ENCODE results near the gene TALDO1.

Gene TALDO1

DNA sequence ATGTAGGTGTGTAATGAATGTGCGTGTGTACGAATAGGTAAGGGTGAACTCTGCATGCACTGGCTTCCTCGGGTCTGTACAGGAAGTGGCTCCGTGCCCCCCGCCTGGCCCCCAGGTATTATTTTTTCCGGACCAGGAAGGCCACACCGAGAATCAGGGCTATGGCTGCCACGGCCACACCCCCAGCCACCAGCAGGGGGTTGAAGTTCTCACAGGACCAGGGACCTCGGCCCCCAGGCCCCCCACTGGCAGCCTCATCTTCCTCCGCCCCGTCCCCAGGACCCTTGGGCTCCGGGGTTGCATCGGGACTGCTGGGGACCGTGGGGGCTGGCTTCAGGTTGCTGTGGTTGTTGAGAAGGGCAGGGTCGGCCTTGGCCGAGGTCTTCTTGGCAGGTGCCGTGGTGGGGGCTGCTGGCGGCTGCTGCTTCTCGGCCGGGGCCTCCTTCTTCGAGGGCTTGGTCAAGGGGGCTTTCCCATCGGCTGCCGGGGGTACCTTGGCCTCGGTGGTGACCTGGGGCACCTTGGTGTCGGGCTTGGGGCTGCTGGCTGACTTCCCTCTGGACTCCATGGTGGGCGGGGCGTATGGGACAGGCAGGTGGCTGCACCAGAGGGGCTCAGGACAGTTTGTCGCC lies 40.9 kb downstream of the TALDO1 start:
- DNase-seq (ENCODE audit: low spot score) = no peak

- DNase-seq (ENCODE audit: low spot score) = no peak
Observed at GRCh38 chr11:788953-789940, 42.0 kb downstream of the TALDO1 start.

- DNase-seq (ENCODE audit: low spot score) = peak; percentile 81
Observed at GRCh38 chr11:789943-790342, 42.7 kb downstream of the TALDO1 start, which contains the start of gene CEND1. Gene CEND1 (minus strand): TSS chr11:790090. CDS start chr11:788576, 1,514 bp downstream.

DNA sequence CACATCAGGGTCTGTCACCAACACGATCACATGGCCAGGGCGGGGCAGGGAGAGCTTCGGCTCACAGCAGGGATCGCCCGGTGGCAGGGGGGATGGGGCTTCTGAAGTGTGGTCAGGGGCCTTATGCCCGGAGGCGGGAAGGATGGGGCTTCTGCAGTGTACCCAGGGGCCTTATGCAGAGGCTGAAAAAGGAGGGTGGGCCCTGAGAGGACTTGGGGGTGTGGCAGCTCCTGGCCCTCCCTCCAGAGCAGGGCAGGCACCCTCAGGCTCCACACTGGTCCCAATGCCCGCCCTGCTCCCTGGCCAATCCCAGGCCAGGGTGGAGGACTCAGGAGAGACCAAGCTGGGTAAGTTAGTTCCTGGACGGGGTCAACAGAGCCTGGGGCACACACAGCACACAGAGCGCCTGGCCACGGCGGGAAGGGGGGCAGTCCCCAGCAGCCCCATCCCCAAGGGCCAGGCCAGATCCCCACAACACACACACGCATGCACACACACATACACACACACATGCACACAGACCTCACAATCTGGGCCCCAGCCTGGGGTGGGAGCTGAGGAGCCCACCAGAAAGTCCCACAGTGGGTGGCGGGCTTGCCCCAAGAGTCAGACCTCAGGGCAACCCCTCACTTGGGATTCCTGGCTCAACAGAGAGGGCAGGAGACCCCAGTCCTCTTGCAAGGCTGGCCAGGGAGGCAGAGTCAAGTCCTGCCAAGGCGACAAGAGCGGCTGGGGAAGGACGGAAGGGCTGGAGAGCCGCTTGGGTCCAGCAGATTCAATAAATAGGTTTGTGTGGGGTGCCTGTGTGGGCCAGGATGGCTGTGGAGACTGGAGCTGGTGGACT lies 43.7 kb downstream of the TALDO1 start:
- DNase-seq (ENCODE audit: low spot score) = no peak

DNA sequence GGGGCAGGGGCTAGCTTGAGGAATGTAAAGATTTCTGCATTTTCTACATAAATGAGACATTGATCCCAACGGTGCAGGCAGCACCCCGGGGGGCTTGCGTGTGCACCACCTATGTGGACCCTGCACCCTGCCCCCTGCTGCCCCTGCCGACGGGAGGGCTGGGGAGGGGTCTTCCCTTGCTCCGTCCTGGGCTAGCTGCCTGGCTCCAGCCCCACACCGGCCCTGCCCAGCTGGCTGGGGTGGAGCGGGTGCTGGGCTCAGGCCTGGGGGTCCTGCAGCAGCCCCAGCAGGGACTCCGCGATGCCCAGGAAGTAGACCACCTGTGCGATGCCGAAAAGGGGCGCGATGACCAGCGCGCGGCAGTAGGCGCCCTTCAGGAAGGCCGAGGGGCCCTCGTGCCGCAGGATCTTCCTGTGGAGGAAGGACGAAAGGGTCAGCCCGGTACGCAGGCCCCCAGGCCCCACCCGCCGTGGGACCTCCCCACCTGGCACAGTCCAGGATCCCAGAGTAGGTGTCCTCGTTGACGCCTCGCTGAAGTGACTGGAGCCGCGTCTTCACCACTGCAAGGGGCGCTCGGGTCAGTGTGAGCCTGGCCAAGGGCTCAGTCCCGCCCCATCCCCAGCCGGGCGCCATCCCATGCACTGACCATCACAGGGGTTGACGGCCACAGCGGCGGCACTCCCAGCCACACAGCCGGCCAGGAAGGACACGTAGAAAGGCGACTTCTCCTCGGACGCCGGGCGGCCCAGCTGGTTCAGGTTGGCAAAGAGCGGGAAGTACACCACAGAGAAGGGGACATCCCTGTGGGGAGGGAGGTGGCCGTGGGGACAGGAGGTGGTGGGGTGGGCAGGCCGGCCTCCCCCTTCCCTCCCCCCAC lies 44.6 kb downstream of the TALDO1 start:
- DNase-seq (ENCODE audit: low spot score) = no peak

- no peak for DNase-seq (ENCODE audit: low spot score)
Observed at GRCh38 chr11:792535-792821, 45.2 kb downstream of the TALDO1 start.

DNA sequence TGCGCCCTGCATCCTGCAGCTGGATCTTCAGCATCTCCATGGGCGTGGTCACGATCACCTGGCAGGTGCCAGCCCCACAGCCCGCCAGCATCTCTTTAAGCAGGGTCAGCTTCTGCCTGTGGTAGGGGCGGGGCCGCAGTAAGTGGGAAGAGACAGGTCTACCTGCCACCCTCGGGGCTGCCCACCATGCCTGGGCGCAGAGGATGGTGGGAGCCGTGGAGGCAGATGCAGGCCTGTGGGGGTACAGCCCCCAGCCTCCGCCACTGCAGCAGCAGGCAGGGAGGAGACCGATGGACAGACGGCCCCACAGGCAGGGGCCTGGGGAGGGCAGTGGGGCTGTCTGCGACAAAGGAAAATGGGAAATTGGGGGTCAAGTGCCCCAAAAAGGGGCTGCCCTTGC lies 45.6 kb downstream of the TALDO1 start:
- no peak for DNase-seq (ENCODE audit: low spot score)

DNA sequence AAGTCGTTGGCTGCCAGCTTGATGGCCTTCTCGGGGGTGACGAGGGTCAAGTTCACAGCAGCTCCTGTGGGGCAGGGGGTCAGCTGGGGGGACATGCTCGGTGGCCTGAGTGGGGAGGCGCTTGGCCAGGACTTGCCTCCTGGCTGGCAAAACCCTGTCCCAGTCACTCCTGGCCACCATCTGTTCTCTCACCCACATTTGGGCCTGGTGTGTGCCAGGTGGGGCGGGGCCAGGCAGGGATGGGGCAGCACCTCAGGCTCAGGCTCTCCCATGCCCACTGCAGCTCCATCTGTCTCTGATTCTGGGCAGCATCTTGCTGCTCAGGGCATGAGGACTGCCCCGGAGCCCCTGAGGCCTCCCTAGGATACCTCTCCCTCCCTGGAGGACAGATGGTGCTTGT lies 46.3 kb downstream of the TALDO1 start:
- DNase-seq (ENCODE audit: low spot score) = no peak

- no peak for DNase-seq (ENCODE audit: low spot score)
Observed at GRCh38 chr11:794013-794765, 46.9 kb downstream of the TALDO1 start.

- DNase-seq (ENCODE audit: low spot score) = no peak
Observed at GRCh38 chr11:794766-795633, 47.7 kb downstream of the TALDO1 start.

- no peak for DNase-seq (ENCODE audit: low spot score)
Observed at GRCh38 chr11:795634-796564, 48.6 kb downstream of the TALDO1 start.

DNA sequence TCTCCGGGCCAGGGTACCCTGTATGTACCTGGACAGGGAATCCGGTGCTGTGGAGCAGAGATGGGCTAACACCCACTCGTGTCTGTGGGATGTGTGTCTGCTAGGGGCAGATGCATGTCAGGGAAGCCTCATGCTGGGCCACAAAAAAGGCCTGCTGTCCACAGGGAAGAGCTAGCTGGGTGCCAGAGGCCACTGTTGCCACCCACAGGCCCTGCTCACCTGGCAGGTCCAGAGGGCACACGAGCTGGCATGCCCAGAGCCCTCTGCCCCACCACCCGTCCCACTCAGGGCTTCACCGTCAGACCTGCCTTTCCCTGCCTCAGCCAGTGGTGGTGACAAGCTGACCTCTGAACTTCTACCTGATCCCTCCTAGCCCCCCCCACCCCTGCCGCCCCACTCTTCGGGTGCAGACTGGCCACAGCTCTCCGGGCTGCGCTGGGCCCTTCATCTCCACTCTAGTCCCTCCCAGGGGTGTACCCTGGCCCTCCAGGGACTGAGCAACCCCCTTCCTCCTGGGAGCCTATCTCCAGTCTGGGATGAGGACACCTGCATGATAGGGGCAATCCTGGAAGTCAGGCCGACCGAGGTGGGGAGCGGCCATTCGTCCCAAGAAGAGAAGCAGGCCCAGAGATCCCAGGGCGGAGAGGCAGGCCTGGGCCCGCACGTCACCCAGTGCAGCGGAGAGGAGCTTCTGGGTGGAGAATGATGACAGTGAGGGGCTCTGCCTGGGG lies 49.5 kb downstream of the TALDO1 start:
- DNase-seq (ENCODE audit: low spot score) = no peak

DNA sequence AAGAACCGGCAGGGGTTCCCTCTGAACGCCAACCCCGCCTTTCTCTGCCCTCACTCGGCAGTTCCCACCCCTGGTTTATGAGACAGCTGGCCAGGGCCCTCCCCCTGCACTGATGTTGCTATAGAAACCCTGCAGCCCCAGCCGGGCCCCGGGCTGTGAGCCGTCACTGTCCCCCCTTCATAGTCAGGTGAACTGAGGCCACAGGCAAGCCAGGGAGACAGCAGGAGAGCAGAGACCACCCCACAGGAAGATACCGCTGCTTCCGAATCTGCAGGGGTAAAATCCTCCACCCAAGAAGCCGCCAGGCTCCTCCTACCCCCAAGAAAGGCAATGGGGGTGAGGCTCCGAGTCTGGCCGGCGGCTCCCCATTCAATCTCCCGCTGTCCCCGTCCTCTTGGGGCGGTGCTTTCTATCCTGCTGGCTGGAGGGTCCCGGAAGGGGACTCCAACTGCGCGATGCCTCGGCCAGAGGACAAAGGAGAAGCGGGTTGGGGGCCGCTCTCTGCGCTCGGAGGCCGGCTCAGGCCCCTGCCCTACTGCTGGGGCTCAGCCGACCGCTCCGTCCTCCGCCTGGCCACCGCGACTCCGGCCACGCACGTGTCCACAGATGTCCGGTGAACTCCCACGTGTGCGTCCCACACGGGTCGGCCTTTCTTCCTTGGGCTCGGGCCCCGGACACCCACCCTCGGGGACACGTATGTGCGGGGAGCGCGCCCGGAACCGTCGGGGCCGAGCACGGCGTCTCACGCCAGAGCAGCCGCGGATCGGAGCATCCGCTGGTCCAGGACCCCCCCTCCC lies 50.2 kb downstream of the TALDO1 start:
- no peak for DNase-seq (ENCODE audit: low spot score)

- DNase-seq (ENCODE audit: low spot score) = peak; percentile 76
Observed at GRCh38 chr11:798093-798713, 50.9 kb downstream of the TALDO1 start, which contains the start of gene SLC25A22. Gene SLC25A22 (minus strand): TSS chr11:798281. CDS start chr11:795006, 3,275 bp downstream.

DNA sequence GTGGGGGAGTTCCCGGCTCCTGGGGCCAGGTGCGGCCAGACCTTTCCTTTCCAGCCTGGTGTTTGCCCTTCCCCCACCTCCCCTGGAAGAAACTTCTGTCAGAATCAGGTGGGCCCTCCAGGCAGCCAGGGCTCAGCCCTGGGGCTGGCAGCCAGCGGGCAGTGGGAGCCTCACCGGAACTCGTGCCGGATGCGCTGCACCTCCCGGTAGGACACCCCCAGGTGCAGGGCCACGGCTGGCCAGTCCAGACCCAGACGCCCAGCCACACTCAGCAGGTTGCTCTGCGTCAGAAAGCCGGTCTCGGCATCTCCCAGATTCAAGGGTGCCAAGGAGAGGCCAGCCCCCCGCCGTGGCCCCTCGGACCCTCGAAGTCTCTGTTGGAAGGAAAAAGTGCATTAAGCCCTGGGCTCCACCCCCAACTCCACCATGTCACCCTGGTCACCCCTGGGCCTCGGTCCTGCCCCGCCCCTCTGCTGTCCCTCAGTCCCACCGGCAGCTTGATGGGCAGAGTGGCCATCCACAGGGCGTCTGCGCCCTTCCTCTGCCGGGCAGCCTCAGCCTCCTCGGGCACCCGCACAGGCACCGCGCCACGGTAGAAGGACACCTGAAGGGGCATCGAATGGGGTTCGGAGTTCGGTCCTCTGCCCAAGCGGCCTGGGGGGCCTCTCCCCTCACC lies 52.5 kb downstream of the TALDO1 start:
- no peak for DNase-seq (ENCODE audit: low spot score)

- DNase-seq (ENCODE audit: low spot score) = no peak
Observed at GRCh38 chr11:800473-800872, 53.2 kb downstream of the TALDO1 start.
